CD4-positive, alpha-beta T cell treated with Interleukin-4 for 1 hour (primary cell): ENCODE measurements around the gene ASF1B.
A peak's percentile ranks its signal among the peaks of the same experiment; 100 is the strongest.
"Not testable (repeated sequence)": the region's sequence is repeated elsewhere in the genome, so short reads cannot be mapped to it uniquely, and the experiment has no call there.

Experiments
- DNase-seq, 2 donors: peaks; one replicate each; pipeline ENCODE4 v3.0.0-alpha.2; 2020 to 2022

Gene ASF1B

GRCh38 chr19:14136509-14137281, at the start of gene ASF1B:
TSS of gene ASF1B (minus strand) at chr19:14136589. CDS start at chr19:14136456, 133 bp downstream.
- peak; percentile 99 for DNase-seq

DNA sequence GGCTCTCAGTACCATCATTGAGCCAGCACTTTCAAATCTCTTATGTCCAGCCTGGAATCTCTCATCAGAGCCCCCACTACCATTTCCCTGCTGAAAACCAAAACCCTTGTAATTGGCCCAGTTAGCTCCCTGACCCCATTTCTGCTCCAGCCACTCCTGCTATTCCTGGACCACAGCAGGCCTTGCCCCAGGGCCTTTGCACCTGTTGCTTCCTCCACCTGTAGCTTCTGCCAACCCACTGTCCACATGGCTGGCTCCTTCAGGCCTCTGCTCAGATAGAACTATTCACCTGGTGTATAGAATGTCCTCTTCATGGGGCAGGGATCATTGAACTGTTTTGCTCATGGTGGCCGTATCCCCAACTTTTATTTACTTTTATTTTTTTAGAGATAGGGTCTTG, 49.3 kb upstream of the ASF1B start:
- not testable (repeated sequence) for DNase-seq

DNA sequence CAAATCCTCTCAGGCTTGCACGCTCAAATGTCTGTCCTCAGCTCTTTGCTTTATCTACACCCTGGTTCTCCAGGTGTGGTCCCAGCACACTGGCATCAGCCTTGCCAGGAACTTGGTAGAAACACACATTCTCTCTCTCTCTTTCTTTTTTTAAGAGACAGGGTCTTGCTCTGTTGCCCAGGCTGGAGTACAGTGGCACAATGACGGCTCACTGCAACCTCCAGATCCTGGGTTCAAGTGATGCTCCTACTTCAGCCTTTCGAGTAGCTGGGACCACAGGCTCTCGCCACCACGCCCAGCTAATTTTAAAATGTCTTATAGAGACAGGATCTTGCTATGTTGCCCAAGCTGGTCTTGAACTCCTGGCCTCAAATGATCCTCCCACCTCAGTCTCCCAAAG, 48.8 kb upstream of the ASF1B start:
- no peak for DNase-seq

DNA sequence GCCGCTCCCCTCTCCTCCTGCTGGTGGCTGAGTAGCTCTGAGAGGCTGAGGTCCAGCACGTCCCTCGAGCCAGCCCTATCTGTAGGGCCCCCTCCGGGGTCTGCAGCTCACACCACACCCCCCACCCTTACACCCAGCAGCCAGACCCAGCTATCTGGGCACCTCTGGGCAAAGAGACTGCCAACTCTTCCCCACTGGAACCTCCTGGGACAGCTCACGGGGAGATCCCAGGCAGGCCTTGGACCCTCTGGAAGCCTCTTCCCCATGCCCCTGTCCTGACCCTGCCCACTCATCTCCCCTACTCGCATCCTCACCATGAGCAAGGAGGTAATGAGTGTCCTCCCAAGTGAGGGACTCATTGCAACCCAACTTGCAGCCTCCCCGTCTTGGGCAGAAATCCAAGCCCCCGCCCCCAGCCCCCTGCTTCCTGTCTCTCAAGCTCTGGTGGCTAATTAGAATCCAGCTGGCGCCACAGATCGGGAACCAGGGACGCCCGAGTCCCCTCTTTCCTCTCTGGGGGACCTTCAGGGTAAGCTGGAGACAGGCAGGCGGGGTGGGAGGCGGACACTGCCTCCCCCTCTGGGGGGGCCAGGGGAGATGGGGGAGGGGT, 47.5 kb upstream of the ASF1B start:
- DNase-seq = no peak

DNA sequence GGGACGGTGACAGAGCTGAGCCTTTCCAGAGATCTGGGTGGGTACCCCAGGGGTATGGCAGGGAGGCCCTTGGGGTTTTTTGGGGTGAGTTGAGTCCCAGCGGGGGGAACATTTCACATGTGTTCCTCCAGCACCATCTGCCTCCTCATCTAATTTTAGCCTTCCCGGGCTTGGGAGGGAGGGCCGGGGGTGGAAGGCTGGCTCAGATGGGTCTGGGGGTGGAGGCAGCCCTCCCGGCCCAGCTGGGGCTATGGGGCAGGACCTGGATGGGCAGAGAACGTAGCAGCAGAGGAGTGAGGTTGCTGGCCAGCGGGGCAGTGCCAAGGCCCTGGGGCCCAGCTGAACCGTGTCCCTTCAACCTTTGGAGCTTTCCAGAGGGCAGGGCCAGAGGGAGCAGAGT, 46.1 kb upstream of the ASF1B start:
- DNase-seq = no peak

DNA sequence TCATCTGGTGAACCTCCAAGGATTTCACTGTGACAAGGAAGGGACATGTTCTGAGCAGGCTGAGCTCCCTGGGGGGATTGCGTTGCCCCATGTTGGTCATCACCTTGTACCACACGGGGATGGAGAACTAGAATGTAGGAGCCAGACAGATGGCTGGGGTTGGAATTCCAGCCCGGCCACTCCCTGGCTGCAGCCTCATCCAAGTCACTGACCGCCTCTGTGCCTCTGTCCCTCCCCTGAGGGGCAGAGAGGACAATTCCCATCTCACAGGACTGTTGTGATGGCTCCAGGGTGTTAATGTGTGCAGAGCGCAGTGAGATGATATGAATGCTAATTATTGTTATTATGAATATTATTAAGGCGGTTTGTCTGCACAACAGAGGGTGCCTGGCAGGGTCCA, 45.5 kb upstream of the ASF1B start:
- no peak for DNase-seq

DNA sequence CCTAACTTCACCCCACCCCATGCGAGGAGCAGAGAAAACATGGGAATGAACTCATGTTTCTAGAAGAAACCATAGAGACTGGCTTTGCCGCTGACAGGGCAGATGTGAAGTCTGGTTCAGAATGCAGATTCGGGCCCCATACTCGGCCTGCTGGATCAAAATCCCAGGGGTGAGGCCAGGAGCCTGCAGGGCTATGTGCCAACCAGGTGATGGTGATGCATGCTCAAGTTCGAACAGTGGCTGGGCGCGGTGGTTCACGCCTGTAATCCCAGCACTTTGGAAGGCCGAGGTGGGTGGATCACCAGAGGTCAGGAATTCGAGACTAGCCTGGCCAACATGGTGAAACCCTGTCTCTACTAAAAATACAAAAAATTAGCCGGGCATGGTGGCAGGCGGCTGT, 44.8 kb upstream of the ASF1B start:
- not testable (repeated sequence) for DNase-seq

DNA sequence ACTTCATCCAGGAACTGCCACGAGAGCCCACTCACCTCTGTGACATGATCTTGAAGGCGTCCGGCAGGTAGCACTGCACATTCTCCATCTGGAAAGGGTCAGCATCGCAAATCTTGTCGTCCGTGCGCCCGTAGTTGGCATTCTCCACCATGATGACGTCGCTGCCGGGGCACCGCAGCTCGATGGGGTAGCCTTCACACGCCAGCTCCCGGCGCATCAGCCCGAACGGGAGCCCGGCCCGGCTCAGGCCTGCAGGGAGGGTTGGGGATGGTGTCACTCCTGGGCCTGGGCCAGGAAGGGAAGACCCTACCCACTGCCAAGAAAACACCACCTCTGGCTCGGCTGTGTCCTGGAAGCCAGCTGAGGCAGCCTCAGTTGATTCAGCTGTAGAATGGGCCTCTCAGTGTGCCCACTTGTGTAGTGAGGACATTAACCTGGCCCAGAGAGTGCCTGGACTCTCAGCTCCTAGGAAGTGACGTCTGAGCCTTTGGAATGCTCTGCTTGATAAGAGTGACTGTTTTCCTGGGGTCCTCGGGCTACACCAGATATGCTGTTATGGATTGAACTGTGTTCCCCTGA, 41.2 kb upstream of the ASF1B start:
- no peak for DNase-seq

DNA sequence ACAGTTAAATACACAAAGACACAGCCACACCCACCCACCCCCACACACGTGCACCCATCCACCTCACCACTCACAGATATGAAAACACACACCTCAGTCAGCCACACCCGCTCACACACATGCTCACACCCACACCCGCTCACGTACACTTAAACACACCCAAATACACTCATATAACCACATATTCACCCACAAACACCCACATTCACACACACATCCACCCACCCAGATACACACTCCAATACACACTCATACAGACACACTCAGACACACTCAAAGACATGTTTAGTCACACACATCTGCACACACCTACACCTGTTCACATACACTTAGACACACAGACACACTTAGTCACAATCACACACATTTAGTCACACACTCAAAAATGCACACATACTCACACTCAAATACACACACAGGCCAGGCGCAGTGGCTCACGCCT, 39.0 kb upstream of the ASF1B start:
- DNase-seq = no peak

DNA sequence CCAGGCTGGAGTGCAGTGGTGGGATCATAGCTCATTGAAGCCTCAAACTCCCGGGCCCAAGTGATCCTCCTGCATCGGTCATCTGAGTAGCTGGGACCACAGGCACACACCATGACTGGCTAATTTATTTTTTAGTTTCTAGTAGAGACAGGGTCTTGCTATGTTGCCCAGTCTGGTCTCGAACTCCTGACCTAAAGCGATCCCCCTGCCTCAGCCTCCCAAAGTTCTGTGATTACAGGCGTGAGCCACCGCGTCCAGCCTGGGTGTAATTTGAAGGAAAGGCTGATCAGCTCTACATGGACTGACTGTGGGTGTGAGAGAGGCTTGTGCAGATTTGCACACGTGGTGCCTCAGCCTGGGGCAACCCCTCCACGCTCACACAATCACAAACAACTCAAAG, 38.5 kb upstream of the ASF1B start:
- DNase-seq = no peak

DNA sequence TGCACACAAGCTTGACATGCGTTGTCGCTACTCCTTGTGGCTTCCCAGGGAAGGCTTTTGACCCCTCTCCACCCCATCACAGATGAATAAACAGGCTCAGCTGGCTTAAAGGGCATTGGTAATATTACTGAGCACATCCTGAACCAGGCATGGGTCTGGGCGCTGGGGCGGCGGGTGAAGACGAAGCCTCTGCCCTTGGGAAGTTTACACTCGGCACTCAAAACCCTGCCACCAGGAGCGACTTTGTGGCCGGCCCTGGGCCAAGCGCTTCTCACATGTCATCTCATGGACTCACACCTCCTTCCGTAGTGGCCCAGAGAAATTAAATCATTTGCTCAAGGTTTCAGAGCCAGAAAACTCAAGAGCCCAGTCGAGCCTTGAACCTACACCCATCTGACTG, 32.6 kb upstream of the ASF1B start:
- no peak for DNase-seq

DNA sequence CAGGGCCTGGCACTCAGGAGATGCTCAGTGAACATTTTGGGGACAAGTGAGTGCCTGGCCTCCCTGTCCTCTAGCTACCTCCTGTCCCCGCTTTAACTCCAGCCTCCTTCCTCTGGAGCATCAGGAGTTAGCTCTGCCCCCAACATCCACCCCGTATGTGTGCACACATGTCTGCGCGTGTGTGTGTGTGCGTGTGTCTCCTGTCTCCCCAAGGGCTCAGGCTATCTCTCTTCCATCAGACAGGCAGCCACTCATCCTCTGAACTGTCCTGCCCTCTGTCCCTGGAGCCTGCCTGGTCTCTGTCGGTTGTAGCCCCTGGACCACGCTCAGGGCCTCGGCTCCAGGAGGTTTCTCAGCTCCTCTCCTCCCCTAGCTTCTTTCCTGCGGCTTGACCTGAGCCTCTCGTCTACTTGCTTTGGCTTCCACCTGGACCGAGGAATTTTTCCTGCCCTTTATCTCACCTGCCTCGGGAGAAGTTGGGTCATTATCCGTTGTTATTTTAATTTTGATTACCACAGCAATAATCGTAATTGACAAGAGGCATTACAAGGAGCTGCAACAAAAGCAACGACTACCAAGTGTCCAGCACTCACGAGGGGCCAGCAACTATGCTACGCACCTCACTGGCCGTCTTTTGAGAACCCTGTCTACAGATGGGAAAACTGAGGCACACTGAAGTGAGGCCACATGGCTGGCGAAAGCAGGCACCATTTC, 32.0 kb upstream of the ASF1B start:
- no peak for DNase-seq

- DNase-seq = peak; percentile 35 to 43
Measured at GRCh38 chr19:14167576-14168138, 31.3 kb upstream of the ASF1B start.

DNA sequence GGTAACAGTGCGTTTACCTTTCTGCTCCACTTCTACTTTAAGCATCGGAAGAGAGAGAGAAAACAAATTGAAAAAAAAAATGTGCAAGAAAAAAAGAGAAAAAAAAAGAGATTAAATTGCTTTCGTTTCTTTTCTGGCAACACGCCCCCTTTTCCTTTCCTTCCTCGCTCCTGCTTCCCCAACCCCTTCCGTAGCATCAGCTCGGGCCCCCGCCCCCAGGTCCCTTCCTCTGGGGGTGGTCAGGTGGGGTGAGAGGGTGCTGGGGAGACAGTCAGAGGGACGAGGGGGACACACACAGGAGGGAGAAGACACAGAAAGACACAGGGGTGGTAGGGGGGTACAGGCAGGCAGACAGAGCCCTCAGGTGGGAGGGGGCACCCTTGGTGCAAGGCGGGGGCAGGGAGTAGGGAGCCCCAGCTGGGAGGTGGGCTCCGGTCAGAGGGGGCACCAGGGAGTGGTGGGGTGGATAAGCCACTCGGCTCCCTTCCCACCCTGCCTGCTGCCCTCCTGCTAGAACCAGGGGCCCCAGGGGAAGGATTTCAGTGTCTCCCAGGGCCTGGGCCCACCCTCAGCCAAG, 30.7 kb upstream of the ASF1B start:
- DNase-seq = peak in 1 of 2 donors; percentile 35

DNA sequence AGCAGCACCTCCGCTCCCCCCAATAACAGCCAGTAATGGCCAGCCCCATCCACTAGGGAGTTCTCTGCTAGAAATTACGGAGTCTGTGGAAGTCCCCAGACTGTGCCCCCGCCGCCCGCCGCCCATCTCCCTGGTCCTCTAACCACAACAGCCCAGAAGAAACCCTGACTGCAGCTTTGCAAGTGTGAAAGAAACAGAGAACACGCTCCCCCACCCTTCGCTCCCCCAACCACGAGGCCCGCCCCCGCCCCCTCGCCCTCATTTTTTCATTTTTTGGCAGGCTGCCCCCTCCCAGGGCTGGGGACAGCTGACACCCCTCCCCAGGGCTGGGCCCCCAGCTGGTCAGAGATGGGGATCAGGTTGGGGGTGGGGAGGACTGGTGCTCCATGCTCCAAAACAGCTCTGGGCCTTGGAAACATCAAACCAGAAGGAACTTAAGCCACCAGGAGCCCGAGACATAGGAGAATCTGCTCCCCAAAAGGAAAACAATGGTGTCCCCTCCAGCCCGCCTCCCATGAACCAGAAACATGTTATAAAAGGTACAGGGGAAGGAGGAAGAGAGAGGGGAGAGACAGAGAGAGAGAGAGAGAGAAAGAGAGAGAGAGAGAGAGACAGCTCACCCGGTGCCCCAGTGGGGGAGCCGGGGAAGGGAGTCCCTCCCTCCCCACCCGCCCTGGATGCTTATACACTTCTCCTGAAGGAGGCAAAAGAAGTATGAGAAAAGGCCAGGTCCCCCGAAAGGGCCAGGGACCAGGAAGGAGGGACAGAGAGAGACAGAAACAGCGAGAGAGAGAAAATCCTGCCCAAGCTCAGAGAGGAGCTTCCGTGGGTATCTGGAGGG, 29.8 kb upstream of the ASF1B start:
- peak; percentile 30 to 46 for DNase-seq

- DNase-seq = no peak
Measured at GRCh38 chr19:14164724-14165493, 28.5 kb upstream of the ASF1B start.

DNA sequence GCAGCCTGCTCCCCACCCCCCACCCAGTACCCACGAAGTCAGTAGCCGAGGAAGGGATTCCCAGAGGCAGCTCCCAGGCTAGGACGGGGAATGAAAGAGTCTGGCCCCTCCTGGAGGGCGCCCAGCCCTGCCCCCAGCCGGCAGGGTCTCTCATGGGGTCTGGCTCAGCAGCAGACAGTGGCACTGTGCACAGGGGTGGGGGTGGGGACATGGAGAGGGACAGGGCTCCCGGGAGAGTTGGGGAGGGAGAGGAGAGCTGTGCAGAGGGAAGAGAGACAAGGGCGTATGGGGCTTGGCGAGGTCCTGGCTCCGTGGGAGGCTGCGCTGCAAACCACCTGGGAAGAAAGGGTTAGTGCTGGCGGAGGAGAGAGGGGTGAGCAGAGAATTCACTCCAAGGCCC, 27.7 kb upstream of the ASF1B start:
- DNase-seq = no peak

DNA sequence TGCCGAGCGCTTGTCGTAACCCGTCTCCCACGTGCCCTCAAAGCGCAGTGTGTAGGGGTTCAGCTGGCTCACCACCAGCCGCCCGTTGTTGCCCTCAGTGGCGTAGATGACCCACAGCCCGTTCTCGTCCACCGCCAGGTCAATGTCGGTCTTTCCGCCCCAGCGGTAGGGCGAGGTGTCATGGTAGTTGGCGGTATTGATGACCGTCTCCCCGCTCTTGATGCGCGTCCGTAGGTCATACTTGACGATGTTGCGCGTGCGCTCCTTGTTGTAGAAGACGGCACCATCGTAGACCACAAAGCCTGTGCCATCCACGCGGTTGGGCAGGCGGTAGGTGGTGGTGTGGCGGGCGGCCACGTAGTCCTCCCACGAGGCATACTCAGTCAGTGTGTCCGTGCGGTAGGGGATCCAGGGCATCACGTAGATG, 26.5 kb upstream of the ASF1B start:
- no peak for DNase-seq

- no peak for DNase-seq
Measured at GRCh38 chr19:14161305-14161704, 24.9 kb upstream of the ASF1B start.

DNA sequence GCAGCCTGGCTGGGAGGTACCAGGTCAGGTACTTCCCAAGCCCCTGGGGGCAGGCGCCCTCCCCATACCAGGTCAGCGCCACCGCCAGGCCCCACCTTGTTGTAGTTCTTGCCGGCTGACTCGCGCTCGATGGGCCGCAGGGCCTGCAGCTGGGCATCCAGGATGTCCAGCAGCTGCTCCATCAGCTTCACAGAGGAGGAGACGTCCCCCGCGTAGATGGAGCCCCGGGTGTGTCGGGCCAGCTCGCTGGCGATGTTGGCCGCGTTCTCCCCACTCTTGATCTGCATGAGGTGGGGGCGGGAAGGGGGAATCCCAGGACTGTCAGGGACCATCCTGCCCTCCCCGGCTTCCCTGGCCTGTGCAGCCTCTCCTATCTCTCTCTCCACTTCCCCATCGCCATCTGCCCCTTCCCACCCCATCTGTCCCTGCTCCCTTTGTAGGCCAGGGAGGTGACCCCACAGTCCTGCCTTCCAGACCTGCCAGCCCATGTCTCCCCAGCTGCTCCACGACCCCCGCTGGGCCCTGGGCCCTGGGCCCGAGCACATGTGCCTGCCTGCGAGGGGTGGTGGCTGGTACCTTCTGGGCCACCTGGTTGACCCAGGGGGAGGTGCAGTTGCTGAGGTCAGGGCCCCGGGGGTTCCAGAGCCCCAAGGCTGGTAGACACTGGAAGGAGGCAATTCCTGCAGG, 23.8 kb upstream of the ASF1B start:
- no peak for DNase-seq
